NCI-H82 treated with DMSO at 0.1 percent for 48 hours (cell line): ENCODE results near the gene SKI.
"Not testable (repeated sequence)": the region's sequence is repeated elsewhere in the genome, so short reads cannot be mapped to it uniquely, and the experiment has no call there.

Source experiments
- DNase-seq: peaks from one replicate; lab custom pipeline; 2025; ENCODE audit not compliant: unreplicated experiment; lab: John Stamatoyannopoulos, UW

The SKI gene

GRCh38 chr1:2290595-2291510 lies 62.7 kb downstream of the SKI start:
- no peak for DNase-seq

- DNase-seq = no peak
These were observed 63.5 kb downstream of the SKI start for GRCh38 chr1:2291577-2291976.

DNA sequence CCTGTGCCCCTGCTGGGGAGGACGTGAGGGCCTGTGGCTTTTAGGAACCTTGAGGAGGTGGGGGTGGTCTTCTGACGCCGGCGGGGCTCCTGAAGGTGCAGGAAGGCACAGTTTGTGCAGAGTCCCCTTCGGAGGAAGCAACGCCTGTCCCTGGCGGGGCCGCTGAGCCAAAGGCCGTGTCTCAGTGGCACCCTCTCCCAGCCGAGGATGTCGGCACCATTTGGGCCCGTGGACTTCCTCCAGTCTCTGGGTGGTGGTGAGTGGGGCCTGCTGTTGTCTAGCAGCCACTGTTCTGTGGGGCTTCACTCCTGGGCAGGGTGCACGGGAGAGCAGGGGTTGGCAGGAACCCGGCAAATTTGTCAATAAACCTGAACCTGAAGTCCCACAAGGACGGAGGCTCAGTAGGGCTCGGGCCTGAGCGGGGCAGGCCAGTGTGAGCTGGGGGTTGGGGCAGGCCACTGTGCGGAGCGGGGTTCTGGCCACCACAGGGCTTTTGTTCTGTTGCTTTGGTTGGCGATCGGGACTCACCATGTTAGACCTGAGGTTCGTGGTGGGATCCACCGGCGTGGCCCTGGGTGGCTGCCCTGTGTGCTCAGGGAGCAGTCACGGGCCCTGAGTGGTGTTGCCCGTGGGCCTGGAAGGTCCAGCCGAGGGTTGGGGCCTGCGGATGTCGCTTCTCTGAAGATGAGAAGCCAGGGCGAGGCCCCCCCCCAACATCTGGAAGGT lies 64.8 kb downstream of the SKI start:
- DNase-seq = no peak

GRCh38 chr1:2294033-2294724 lies 66.1 kb downstream of the SKI start:
- no peak for DNase-seq

- no peak for DNase-seq
These were observed 66.6 kb downstream of the SKI start for GRCh38 chr1:2294725-2295078.

GRCh38 chr1:2295526-2295925 lies 67.4 kb downstream of the SKI start:
- DNase-seq = no peak

- not testable (repeated sequence) for DNase-seq
These were observed 68.1 kb downstream of the SKI start for GRCh38 chr1:2296211-2296610.

DNA sequence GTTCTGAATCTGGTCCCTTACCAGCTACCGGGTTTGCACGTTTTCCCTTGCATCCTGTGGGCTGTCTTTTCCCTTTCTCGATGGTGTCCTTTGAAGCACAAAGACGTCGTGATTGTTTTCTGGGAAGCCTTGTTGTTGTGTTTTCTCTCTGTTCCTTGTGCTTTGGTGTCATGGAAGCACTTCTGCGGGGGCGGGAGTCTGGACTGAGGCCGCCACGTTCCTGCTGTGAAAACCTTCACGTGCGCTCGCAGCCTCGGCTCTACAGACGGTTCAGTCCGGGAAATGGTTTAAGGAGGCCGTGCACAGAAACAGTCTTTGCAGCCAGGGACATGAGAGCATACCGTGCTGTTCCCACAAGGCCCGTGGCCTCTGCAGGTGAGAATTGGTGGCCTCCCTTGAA lies 68.5 kb downstream of the SKI start:
- DNase-seq = no peak

DNA sequence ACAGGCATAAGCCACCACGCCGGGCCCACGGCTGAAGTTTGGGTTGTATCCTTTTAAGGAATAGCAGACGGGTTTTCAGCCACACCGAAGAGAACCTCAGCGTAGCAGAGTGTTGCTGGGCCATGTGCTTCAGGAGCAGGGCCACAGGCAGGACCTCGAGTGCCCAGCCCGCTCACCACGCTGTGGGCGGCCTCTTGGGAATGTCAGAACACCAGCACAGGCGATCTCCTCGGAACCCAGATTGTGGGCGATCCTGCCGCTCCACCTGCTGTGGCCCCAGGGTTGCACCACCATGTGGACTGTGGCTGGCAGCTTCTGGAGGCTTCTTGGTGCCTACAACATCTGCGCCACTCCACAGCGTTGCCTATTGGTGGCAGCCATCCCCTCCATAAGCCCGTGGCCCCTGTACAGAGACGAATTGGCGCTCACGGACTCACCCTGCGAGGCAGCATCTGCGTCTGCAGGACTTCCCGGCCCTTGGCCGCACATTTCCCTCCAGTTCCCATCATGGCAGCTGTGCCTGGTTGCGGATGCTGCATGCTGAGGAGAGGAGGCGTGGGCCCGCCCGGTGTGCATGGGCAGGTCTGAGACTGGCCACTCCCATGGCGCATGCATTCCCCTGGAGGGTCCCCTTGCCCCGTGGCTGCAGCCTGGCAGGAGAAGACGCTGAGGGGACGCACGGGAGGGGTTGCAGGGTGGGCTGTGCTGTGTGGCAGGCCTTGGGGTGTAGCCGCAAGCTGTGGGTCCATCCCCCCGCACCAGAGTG lies 69.3 kb downstream of the SKI start:
- DNase-seq = no peak

DNA sequence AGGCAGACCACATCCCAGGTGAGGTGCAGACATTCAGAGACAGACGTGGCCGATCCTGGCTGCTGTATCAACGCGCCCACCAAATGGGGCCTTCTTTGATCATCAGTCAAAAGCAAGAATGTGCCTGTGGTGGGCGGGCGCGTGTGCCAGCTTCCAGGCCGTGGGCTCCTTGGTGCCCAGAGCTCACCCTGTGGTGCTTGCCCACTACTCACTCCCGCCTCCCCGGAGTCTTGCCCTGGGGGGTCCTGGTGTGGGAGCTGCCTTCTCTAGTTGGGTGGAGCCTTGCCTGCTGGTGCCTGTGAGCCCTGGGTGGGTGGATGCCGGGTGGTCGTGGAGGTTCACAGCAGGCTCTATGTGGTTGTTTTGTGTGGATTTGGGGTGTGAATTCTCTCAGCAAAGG lies 70.6 kb downstream of the SKI start:
- no peak for DNase-seq

- DNase-seq = no peak
These were observed 71.1 kb downstream of the SKI start for GRCh38 chr1:2299131-2299627.

DNA sequence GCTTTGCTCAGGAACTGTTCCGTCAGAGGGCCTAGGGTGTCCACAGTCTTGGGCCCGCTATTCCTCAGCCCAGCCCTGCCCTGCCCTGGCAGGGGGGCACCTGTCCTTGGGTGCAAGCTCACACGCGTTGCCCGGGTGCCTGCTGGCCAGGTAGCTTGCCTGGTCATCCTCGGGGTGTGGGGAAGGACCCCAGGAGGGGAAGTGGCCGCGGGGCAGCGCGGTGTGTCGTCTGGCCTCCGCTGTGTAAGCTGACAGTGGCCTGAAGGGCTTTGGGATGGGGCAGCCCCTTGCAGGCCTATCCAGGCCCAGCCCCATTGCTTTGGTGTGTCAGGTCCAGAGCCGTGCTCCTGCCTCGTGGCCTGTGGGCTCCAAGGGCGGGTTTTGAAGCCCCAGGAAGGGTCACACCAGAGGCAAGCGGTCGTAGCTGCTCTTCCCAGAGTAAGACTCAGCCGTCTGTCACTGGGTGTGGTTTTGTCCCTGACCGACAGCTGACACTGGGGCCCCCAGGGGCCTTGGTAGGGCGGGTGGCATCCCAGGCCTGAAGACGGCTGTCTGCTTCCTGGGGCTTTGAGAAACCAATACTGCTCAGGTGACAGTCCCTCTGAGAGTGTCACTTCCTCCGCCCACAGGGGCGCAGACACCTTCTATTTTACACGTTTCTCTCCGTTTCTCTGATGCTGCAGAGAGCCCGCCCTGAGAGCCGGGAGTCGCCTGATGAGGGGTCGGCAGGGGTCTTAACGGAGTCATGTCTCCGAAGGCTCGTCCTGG lies 72.1 kb downstream of the SKI start:
- DNase-seq = no peak

DNA sequence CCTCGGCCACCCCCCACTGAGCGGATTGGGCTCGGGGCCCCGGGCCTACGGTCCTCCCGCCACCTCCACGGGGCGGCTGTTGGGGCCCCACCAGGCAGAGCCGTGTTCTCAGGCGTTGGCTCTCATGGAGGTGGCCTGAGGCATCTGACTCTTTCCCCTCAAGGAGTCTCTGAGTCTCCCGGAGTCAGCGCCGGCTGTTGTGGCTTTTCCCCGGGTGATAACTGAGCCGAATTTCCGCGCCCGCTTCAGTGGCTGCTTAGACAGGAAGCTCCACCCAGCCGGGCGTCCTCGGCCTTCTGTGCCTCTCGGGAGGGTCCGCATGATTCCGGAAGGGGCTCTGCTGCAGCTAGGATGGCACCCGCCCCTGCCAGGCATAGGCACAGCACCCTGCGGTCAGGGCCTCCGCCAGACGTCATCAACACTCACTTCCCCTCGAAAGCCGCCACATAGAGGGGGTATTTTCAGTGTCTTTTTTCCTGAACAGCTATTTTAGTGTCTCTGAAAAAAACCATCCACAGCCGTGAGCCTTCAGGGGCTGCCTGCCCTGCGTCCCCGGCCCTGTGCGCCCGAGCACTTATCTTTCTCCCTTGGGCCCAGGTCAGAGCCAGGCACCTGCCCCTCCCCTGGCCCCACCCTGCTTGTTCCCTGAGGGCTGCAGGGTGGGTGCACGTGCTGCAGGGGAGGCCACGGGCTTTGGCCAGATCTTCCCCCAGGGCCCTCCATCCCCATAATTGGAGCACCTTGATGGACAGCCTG lies 72.9 kb downstream of the SKI start:
- no peak for DNase-seq

GRCh38 chr1:2301607-2302291 lies 73.6 kb downstream of the SKI start:
- DNase-seq = no peak

- DNase-seq = no peak
These were observed 74.3 kb downstream of the SKI start for GRCh38 chr1:2302292-2302925.

DNA sequence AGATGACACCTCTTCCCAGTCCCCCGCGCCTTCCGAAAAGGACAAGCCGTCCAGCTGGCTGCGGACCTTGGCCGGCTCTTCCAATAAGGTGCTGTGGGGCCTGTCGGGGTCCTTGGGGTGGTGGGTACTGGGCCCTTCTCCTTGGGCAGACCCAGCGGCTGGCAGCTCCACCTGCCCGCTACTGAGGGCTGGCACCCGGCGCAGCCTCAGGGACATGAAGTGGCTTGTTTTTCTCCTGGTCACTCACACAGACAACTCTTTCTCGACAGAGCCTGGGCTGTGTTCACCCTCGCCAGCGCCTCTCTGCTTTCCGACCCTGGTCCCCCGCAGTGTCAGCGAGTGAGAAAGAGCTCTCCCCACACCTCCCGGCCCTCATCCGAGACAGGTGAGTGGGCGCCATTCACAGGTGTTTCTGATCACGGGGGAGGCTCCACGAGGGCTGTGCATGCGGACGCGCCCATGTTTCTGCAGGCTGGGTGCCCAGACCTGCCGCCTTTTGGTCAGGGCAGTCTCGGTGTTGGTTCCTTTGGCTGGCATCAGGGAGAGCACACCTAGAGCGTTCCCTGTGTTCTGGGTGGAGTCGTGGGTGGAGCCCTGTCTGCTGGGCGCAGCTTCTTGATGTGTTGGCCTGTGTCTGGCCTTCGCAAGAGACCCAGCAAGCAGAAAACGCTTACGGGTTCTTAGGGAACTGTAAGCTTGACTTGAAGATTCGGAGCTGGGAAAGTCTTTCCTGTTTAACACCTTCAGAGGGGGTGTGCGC lies 75.1 kb downstream of the SKI start:
- no peak for DNase-seq

DNA sequence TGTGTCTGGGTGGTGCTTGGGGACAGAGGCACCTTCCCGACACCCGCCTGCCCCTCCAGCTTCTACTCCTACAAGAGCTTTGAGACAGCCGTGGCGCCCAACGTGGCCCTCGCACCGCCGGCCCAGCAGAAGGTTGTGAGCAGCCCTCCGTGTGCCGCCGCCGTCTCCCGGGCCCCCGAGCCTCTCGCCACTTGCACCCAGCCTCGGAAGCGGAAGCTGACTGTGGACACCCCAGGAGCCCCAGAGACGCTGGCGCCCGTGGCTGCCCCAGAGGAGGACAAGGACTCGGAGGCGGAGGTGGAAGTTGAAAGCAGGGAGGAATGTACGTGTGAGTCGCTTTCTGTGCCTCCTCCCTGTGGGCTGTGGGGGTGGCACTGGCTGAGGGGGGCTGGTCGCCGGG lies 75.7 kb downstream of the SKI start:
- DNase-seq = no peak

DNA sequence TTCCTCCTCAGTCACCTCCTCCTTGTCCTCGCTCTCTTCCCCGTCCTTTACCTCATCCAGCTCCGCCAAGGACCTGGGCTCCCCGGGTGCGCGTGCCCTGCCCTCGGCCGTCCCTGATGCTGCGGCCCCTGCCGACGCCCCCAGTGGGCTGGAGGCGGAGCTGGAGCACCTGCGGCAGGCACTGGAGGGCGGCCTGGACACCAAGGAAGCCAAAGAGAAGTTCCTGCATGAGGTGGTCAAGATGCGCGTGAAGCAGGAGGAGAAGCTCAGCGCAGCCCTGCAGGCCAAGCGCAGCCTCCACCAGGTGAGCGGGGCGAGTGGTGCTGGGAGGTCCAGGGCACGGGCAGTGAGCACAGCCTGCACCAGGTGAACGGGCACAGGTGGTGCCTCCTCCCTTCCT lies 76.2 kb downstream of the SKI start:
- no peak for DNase-seq
